ENCODE results near the gene HCN4. TPM values are rescaled to one million over a fixed set of nuclear protein-coding genes. Genes with fewer than 3 reads are reported as not detected.

The HCN4 gene
- total RNA-seq, 2 donors from 2014 or later = 0.04 TPM; not detected in 1

DNA sequence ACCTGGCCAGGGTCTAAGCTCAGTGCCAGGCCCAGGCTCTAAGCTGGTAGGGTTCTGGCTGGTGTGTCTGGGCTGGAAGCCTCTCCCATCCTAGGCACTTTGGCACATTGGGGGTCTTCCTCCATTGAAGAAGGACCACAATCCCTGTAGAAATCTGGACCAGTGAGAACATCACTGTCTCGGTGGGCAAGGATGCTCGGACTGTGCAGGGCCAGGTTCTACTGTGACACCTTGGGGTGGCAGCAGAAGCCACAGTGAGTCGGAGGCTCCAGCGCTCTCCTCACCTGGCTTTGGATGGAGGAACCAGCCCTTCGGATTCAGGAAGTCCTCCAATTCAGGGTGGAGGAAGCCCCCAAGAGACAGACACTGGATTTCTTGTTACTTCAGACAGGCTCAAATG lies 17.5 kb upstream of the HCN4 start:
- peaks cover 7% of the 10 kb centered on the region in 2 donors for H3K9me3 Mint-ChIP-seq
- H3K36me3 Mint-ChIP-seq = peaks cover 7 to 8% of the 10 kb centered on the region in 2 donors
- DNase-seq (ENCODE audit: low spot score in 2 of 2) (no peak), ATAC-seq (no peak)
- H3K27ac Mint-ChIP-seq = no peak overlapping the region

DNA sequence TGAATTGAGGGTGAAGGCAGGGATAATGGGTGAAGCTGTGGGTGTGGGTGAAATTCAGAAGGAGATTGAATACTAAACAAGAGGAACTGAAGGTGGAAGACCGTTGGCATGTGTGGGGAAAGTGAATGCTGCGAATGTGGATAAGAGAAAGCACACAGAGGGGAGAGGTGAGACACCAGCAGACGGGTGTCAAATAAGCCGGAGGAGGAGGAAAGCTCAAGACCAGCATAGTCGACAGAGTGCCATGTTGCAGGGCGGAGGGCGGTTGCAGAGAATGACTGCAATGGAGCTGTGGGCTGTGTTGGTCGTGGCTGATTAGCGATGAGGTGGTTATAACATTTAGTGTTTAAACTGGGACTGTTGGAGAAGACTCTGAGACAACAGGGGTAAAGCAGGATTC lies 16.4 kb upstream of the HCN4 start:
- no peak for DNase-seq (ENCODE audit: low spot score in 2 of 2)
- peaks cover 7 to 12% of the 10 kb centered on the region in 2 donors for H3K36me3 Mint-ChIP-seq
- ATAC-seq = no peak
- H3K9me3 Mint-ChIP-seq = peaks cover 10 to 15% of the 10 kb centered on the region in 2 donors
- H3K27ac Mint-ChIP-seq = no peak overlapping the region

DNA sequence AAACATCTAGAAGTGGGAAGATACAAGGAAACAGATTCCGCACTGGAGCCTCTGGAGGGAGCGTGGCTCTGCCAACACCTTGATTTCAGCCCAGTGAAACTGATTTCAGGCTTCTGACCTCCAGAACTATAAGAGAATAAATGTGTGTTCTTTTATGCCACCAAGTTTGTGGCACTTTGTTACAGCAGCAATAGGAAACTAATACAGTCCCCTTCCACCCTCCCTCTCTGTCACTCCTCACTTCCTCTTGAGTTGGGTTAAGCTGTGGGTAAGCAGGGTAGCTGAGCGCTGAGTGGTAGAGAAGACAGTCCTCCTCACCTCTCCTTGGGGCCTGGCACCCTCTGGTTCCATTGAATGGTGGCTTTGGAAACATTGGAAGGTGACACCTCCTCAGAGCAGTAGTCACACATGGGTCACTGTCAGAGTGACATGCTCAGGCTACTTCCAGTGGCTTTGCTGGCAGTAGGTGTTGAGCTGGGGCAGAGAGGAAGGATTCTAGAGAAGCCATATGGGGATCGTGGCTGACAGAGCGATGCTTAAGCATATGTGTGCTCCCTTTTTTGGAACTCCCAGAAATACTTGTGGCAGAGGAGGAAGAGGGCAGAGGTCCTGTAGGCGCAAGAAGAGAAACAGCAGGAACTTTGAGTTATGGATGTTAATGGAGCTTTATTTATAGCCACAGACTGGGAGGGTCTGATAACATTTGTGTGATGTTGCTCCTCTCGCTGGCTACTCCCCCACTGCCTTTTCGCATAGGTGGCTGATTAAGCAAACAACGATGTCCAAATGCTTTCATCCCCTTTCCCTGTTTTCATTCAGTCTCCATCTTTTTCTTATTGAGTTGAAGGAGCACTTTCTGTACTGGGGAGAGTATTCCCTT lies 14.8 kb upstream of the HCN4 start:
- peaks cover 7 to 12% of the 10 kb centered on the region in 2 donors for H3K36me3 Mint-ChIP-seq
- H3K27ac Mint-ChIP-seq = no peak overlapping the region
- ATAC-seq (no peak), DNase-seq (ENCODE audit: low spot score in 2 of 2) (no peak)
- H3K9me3 Mint-ChIP-seq = peaks cover 10 to 15% of the 10 kb centered on the region in 2 donors

DNA sequence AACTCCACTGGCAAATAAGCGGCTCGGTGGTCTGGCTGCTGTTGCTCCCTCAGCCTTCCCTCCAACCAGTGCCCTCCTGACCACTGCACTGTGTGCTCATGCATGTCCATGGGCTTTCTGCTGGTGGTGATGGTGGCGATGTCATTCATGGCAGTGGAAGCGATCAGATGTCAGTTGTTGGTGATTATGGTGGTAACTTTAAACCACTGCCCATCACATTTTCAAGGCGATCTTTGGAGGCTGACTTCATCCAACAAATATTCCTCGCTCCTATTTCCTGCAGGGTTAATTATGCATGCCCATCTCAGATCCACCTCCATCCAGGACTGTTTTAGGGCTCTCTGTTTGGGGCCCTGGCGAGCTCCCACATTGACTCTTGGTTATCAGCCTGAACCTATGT lies 13.4 kb upstream of the HCN4 start:
- H3K9me3 Mint-ChIP-seq = peaks cover 10 to 15% of the 10 kb centered on the region in 2 donors
- H3K36me3 Mint-ChIP-seq = peaks cover 7 to 12% of the 10 kb centered on the region in 2 donors
- H3K27ac Mint-ChIP-seq = no peak overlapping the region
- ATAC-seq (no peak), DNase-seq (ENCODE audit: low spot score in 2 of 2) (no peak)

DNA sequence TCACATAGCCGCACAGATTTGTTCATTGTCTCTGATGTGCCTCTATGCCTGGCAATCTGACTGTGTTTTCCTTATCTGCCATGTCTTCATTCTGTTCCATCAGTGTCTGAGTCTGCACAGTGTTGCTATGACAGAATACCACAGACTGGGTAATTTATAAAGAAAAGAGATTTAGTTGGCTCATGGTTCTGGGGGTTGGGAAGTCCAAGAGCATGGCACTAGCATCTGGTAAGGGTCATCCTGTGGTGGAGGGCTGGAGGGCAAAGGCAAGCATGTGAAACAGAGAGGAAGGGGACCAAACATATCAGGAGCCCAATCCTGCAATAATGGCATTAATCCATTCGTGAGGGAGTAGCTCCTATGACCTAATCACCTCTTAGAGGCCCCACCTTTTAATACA lies 11.9 kb upstream of the HCN4 start:
- ATAC-seq = no peak
- Mint-ChIP-seq H3K9me3 (peaks cover 14 to 15% of the 10 kb centered on the region in 2 donors), H3K27ac (no peak overlapping the region), H3K36me3 (peaks cover 7 to 12% of the 10 kb centered on the region in 2 donors)
- DNase-seq (ENCODE audit: low spot score in 2 of 2) = no peak

DNA sequence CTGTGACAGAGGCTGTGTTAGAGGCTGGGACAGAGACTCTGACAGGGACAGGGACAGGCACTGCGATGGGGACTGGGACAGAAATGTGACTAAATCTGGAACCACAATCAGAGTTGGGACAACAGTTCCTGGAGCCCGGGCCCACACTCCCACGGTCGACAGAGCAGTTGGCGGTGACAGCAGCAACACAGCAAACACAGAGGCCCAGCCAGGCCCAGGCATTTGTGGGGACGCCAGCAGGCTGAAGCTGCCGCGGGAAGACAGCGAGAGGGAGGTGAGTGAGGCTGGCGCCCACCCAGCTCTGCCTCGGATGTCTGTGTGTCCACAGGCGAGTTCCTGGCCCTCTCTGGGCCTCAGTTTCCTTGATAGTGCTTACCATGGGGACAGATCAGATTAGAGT lies 9.3 kb upstream of the HCN4 start:
- Mint-ChIP-seq H3K27ac (no peak overlapping the region), H3K9me3 (peaks cover 14 to 15% of the 10 kb centered on the region in 2 donors), H3K36me3 (peaks cover 7 to 12% of the 10 kb centered on the region in 2 donors)
- DNase-seq (ENCODE audit: low spot score in 2 of 2) = no peak
- ATAC-seq = no peak

DNA sequence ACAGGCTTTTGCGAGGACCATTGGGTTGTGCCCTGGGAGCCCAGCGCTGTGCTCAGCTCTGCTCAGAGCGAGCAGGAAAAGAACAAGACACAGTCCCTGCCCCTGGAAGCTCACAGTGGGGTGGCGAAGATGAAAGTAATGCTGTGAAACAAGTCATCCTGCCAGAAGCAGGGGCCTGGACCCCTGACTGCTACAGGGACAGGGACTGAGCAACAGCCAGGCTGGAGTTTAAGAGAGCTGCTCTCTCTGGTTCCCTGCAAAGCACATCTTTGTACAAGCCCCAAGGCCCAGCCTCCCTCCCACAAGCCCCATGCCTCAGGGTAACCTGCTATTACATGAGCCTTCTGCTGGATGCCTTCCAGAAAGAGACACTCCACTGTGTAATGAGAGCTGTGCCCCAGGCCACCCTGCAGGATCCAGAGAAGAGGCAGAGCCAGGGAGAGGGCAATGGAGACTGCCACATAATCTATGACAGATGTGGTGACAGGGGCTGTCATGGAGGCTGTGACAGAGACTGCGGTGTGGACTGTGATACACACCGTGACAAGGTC lies 7.1 kb upstream of the HCN4 start:
- no peak for ATAC-seq
- H3K36me3 Mint-ChIP-seq = peaks cover 0 to under 1% of the 10 kb centered on the region in 2 donors
- no peak overlapping the region for H3K27ac Mint-ChIP-seq
- H3K9me3 Mint-ChIP-seq = peaks cover 3 to 4% of the 10 kb centered on the region in 2 donors
- DNase-seq (ENCODE audit: low spot score in 2 of 2) = no peak

DNA sequence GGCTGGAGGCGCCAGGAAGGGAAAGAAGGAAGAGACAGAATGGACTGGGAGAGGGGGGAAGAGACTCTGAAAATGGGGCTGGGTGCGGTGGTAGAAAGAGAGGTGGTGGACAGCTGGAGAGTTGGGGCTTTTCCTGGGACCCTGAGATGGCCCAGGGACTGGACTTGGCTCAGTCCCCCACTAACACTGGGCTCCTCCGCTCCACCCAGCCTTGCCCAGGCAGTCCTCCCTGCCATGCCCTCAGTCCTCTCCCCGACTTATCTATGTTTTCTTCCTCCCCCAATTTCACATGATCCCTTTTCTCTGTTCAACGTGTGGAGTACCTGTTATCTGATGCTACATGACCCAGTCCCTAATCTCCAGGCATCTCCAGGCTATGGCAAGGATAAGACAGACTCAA lies 6.3 kb upstream of the HCN4 start:
- DNase-seq (ENCODE audit: low spot score in 2 of 2) = no peak
- Mint-ChIP-seq H3K27ac (no peak overlapping the region), H3K36me3 (no peaks in the 10 kb centered on the region), H3K9me3 (peaks cover 0 to 3% of the 10 kb centered on the region in 2 donors)
- no peak for ATAC-seq

DNA sequence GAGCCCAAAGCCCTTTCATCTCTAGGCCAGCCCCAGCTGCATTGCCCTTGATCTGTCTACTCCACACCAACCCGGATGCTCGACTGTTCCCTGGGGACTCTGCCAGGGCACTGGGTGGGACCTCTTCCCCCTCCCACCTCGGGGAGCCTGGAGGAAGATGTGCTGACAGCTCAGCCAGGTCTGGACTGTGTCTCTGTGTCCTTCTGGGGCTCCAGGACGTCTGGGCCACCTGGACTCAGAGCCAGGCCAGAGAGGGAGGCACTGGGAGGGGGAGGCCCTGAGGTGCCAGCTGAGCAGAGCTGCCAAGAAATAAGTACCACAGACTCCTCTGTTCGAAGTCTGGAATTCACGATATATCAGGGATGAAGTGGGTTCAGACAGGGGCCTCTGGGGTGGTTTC lies 5.8 kb upstream of the HCN4 start:
- ATAC-seq = no peak
- no peak for DNase-seq (ENCODE audit: low spot score in 2 of 2)
- H3K27ac Mint-ChIP-seq = no peak overlapping the region
- peaks cover 0 to 3% of the 10 kb centered on the region in 2 donors for H3K9me3 Mint-ChIP-seq
- no peaks in the 10 kb centered on the region for H3K36me3 Mint-ChIP-seq

DNA sequence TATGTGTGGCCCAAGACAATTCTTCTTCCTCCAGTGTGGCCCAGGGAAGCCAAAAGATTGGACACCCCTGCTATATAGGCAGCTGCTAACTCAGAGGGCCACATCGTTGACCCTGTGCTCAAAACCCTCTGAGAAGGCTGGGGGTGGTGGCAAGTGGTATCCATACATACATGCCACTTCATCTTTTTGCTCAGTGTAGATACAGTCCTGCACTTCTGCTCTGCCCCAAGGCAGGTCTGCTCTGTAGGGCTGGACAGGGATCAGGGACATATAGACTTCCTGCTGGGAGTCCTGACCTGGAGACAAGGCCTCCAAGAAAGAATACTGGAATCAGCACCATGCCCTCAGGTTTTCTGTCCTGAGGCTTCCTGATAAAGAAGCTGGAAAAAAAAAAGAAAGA lies 4.5 kb upstream of the HCN4 start:
- no peak overlapping the region for H3K27ac Mint-ChIP-seq
- no peaks in the 10 kb centered on the region for H3K36me3 Mint-ChIP-seq
- ATAC-seq = no peak
- H3K9me3 Mint-ChIP-seq = peaks cover 0 to 3% of the 10 kb centered on the region in 2 donors
- no peak for DNase-seq (ENCODE audit: low spot score in 2 of 2)

DNA sequence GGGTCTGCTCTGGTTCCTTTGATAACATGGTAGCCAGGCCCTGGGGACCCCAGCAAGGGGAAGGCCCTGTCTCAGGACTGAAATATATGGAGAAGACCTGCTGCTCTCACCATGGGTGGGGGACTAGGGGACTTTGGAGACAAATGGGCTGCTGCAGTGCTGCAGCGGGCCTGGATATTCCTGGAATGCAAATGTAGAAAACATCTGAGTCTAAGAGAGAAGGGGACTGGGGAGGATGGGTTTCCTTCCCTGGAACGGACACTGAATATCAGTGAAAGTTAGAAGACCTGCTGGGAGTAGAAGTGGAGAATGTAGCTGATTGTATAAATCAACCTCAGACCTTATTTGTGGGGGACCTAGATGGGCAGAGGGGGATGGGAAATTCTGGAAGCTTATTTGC lies 3.1 kb upstream of the HCN4 start:
- Mint-ChIP-seq H3K9me3 (peaks cover 0 to 1% of the 10 kb centered on the region in 2 donors), H3K27ac (no peak overlapping the region), H3K36me3 (no peaks in the 10 kb centered on the region)
- ATAC-seq = no peak
- DNase-seq (ENCODE audit: low spot score in 2 of 2) = no peak

DNA sequence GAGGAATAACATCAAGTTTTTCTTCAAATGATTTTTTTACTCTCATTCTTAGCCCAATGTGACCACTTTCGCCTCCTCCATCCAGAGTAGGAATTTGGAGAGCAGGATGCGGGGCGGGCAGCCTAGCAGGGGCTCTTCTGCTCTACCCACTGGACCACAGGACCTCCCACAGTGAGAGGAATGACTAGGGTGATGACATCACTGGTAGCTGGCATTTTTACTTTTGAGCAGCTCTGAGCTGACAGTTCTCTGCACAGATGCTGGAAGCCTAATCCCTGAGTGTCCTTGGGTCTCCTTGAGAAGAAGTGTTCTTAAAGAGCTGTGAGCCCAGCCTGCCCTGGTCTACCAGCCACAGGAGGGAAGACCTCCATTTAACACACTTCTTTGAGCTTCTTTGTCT lies 1.4 kb upstream of the HCN4 start:
- Mint-ChIP-seq H3K9me3 (no peaks in the 10 kb centered on the region), H3K36me3 (no peaks in the 10 kb centered on the region), H3K27ac (no peak overlapping the region)
- peak in 1 of 2 donors; percentile 47 for ATAC-seq
- DNase-seq (ENCODE audit: low spot score in 2 of 2) = no peak

DNA sequence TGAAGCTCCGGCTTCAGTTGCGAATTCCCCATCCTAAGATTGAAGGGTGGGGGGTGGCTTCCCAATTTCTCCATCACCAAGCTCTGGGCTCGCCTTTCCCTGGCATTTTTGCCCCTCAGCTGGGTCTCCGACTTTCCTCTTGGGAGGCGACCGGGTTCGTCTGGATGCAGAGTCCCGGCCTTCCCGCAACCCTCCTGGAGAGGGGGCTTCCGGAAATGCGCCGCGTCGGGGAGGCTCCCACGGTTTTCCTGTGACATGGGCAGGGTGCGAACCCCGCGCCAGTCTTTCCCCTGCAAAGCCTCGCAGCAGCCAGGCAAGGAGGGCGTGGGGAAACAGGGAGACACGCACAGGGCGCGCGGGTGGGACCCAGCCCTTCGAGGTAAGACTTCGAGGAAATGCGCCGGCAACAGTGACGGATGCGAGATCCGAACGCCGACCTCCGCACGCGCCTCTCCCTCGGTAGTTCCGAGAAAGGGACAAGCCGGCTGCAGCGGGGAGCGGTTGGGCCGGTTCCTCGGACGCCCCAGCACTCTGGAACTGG lies 466 bp upstream of the HCN4 start:
- Mint-ChIP-seq H3K36me3 (no peaks in the 10 kb centered on the region), H3K9me3 (no peaks in the 10 kb centered on the region), H3K27ac (no peak overlapping the region)
- DNase-seq (ENCODE audit: low spot score in 2 of 2) (no peak), ATAC-seq (no peak)

DNA sequence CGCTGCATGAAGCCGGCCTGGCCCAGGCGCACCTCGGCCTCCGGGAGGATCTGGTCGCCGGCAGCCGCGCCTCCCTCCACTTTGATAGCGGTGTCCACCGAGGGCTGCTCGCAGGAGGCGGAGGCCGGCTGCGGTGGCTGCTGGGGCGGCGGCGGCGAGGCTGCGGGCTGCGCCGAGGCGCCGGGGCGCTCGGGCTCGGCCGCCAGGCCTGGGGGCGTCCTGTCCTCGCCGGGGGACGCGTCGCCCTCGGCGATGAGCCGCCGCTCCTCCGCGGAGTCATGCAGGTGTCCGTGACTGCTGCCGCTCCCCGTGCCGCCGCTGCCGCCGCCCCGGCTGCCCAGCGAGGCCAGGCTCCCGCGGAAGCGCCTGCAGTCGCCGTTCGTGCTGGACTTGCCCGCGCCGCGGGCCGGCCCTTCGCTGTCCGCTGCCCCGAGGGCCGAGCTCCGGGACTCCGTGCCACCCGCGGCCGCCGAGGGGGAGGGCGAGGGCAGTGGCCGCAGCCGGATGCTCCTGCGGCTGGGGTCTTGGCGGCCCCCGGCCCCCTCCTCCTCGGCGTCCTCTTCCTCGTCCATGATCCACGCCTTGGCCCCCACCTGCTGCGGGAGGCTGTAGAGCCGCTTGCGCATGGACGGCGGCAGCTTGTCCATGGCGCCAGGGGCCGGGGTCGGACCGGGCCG lies 996 bp downstream of the HCN4 start:
- H3K27ac Mint-ChIP-seq = no peak overlapping the region
- ATAC-seq (no peak), DNase-seq (ENCODE audit: low spot score in 2 of 2) (no peak)
- H3K36me3 Mint-ChIP-seq = no peaks in the 10 kb centered on the region
- H3K9me3 Mint-ChIP-seq = no peaks in the 10 kb centered on the region

DNA sequence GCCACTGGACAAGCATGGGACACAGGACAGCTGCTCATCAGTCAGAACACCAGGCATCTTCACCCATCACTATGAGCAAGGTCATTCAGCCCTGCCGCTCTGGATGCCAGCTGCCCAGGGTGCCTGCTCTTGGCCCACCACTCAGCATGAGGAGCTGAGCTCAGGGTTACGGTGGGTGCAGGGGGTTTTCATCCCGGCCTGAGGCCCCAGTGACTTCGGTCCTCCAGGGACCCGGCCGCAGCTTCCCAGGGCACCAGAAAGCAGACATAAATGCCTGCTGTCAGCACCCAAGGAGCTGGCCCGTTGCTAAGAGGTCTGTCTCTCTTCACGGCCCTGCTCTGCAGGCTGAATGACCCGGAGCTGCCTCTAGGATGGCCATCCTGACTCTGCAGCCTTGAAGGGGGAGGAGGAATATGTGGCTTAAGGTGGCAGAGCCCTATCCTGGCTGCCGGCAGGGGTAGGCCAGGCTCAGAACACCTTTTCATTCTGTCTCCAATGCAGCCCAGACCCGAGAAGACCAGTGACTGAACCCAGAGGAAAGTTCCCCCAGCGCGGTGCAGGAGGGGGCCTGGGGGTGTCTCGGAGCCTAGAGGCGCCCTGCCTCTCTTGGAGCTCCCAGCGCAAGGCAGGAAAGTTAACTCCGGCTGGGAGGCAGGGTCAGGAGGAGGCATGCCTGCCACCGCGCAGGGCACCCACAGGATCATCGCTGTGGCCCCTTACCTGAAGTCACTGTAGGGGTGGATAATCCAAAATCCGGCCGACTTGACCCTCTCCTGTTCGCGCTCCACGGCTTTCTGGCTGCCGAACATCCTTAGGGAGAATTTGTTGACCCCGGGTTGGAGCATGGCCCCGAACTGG lies 1.8 kb downstream of the HCN4 start:
- Mint-ChIP-seq H3K27ac (no peak overlapping the region), H3K36me3 (no peaks in the 10 kb centered on the region)

DNA sequence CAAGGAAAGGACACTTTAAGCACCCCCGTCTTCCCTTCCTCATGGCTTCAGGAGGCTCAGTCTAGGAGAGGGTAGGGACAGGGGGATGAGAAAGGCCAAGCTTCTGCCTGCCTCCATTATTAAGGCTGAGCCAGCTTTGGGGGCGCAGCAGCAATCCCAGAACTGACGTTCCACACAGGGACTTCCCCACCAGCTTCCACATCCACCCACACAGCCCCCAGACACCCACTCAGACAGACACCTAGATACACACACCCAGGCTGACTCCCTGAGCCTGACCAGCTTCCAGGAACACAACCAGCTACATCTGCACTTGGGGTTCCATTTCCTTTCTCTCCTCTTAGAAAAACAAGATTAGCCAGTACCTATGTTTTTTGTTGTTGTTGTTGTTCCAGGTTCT lies 4.7 kb downstream of the HCN4 start:
- no peak for DNase-seq (ENCODE audit: low spot score in 2 of 2)
- Mint-ChIP-seq H3K27ac (no peak overlapping the region), H3K9me3 (no peaks in the 10 kb centered on the region), H3K36me3 (no peaks in the 10 kb centered on the region)
- no peak for ATAC-seq

More for the DNA sequence above, 1.8 kb downstream of the HCN4 start:
- no peak for ATAC-seq
- no peaks in the 10 kb centered on the region for H3K9me3 Mint-ChIP-seq
- no peak for DNase-seq (ENCODE audit: low spot score in 2 of 2)

All from activated naive CD4-positive, alpha-beta T cell treated with anti-CD3 and anti-CD28 coated beads, Interleukin-2, amount 50 U/mL, for 72 hours (primary cell).